Kidney (tissue), 14 donors: ENCODE measurements around the gene TRAIP. TPM values are rescaled to one million over a fixed set of nuclear protein-coding genes. Genes with fewer than 3 reads are reported as not detected.

Source experiments
- DNase-seq, 5 donors: peaks; one replicate each; pipeline ENCODE4 v3.0.0-alpha.2; 2013 to 2020
- FAIRE-seq: peaks from 2 replicates; lab custom pipeline; 2012; peaks lifted over from hg19 to GRCh38; lab: Jason Lieb, UNC
- H3K27ac ChIP-seq, 2 donors: one replicate each; pipeline ENCODE4 v1.7.0; 2013; ENCODE audit warnings: low read depth in 2 of 2, low read length in 2 of 2, inconsistent platforms in 1 of 2
- H3K27me3 ChIP-seq: one replicate; pipeline ENCODE4 v1.7.1; 2013; ENCODE audit warnings: low read length, inconsistent platforms; ENCODE audit not compliant: control insufficient read depth, insufficient read depth
- H3K36me3 ChIP-seq, 3 donors: one replicate each; pipeline versions ENCODE4 v1.7.0 to v1.7.1; 2013; ENCODE audit warnings: low read length in 3 of 3, control low read depth in 1 of 3, inconsistent platforms in 1 of 3; ENCODE audit not compliant: insufficient read depth in 3 of 3, control insufficient read depth in 2 of 3
- H3K4me1 ChIP-seq, 3 donors: one replicate each; pipeline versions ENCODE4 v1.7.0 to v1.7.1; 2013; ENCODE audit warnings: low read length in 3 of 3, inconsistent platforms in 1 of 3, low read depth in 1 of 3; ENCODE audit not compliant: control insufficient read depth in 2 of 3, insufficient read depth in 2 of 3
- H3K4me3 ChIP-seq, 3 donors: one replicate each; pipeline versions ENCODE4 v1.7.0 to v1.8.1; 2013; ENCODE audit warnings: low read length in 3 of 3, control low read depth in 1 of 3, inconsistent platforms in 1 of 3
- H3K9ac ChIP-seq, 3 donors: one replicate each; pipeline versions ENCODE4 v1.7.0 to v1.7.1; 2013; ENCODE audit warnings: low read length in 3 of 3, control low read depth in 1 of 3, inconsistent platforms in 1 of 3
- H3K9me3 ChIP-seq, 3 donors: one replicate each; pipeline versions ENCODE4 v1.7.0 to v1.7.1; 2013; ENCODE audit warnings: low read length in 3 of 3, control low read depth in 1 of 3, inconsistent platforms in 1 of 3; ENCODE audit not compliant: control insufficient read depth in 2 of 3, insufficient read depth in 1 of 3
- CTCF ChIP-seq: IDR thresholded peaks from 3 replicates; pipeline ENCODE4 v1.5.1; 2012; ENCODE audit warnings: mild to moderate bottlenecking, moderate library complexity, borderline replicate concordance; ENCODE audit not compliant: insufficient read depth; ENCODE audit errors: extremely low read depth
- intact Hi-C: fragments of 100-400 bp; cut with DNase I; formaldehyde crosslinking; loops from one replicate; pipeline ENCODE4 v1.11.1; 2022
- polyA plus RNA-seq: library from polyadenylated mRNA; stranded (reverse); fragments of 350-450 nt; fragmentation: Illumina TruSeq; extraction: RNeasy Lipid Tissue Mini Kit (QIAGEN cat#74804); gene quantifications from one replicate; pipeline ENCODE4 v1.2.3, GENCODE V29; 2014; ENCODE audit warnings: low read depth, low replicate concordance; ENCODE audit not compliant: insufficient read depth
- total RNA-seq: library from RNA; stranded (reverse); fragmentation: NEBNext Ultra II Directional; extraction: Animal tissue kit (Norgen Biotek cat#: 25700); gene quantifications from one replicate; pipeline ENCODE4 v1.2.1, GENCODE V29; 2021
- donor health status: control.
- donor health status: control.
- donor health status: control.
- donor health status: control.
- donor health status: control.
- donor health status: DM: yes; HTN: yes; CAD: no.
- donor health status: Normal renal cell carcinoma (clear cell type).

Gene TRAIP
- total and polyA plus RNA-seq, 2 donors from 2014 or later = 0.71 to 1.9 TPM

DNA sequence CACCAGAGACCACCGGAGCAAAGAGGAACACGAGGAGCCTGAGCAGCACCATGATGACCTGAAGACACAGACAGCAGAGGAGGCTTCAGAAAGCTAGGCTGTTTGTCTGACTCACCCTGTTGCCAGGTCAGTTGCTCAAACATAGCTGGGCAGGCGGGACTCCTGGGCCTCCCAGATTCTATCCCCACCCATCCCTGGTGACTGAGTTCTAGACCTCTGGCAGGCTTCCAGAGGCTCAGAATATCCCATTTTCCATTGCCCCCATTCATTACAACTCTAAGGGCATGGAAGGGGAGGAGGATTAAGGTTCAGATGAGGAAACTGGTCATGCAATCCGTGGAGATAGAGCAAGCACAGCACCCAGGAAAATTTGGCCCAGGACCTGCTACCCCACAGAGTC lies 56.6 kb downstream of the TRAIP start, which contains the start of gene CDHR4:
Gene CDHR4 (minus strand): TSS at position 113 of the 400 bp plus-strand sequence. CDS start 61 bp downstream, at position 52.
- DNase-seq (no peak), FAIRE-seq (no peak)
- no peak within 1 kb of the TSS for H3K4me3 ChIP-seq
- no peak for TF ChIP-seq CTCF
- no peak within 1 kb of the TSS for H3K27ac ChIP-seq
- H3K9me3 ChIP-seq = no peaks in the 10 kb centered on the region
- intact Hi-C loops = no loop called here
- H3K9ac ChIP-seq = no peak within 1 kb of the TSS
- peaks cover 0 to 14% (median 0%) of the 10 kb centered on the region in 3 donors for H3K4me1 ChIP-seq
- H3K36me3 ChIP-seq = no peaks in the 10 kb centered on the region
- H3K27me3 ChIP-seq = no peaks in the 10 kb centered on the region

DNA sequence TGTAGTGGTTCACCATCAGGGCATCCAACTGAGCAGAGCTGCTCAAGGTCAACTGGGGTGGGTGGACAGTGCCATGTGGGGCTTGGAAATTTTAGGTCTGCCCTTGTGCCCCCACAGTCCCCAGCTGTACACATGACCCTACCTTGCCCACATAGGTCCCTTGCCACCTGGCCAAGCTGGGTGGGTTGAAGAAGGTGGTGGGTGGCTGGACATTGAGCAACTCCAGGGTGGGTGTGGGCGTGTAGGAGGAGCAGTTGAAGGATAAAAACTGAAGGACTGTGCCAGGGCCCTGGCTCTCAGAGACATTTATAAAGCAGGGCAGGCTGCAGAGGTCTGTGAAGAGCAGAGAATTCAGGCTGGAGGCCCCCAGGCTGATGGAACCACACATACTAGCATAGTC lies 57.3 kb downstream of the TRAIP start:
- Histone ChIP-seq H3K27me3 (no peaks in the 10 kb centered on the region), H3K9ac (no peak overlapping the region), H3K9me3 (no peaks in the 10 kb centered on the region), H3K36me3 (no peaks in the 10 kb centered on the region), H3K4me1 (peaks cover 0 to 8% (median 0%) of the 10 kb centered on the region in 3 donors), H3K4me3 (no peak overlapping the region), H3K27ac (no peak overlapping the region)
- intact Hi-C loops = no loop called here
- FAIRE-seq = no peak
- DNase-seq = peak in 1 of 5 donors; percentile 15
- TF ChIP-seq CTCF = no peak

- Histone ChIP-seq H3K27ac (no peak overlapping the region), H3K4me3 (no peak overlapping the region), H3K36me3 (no peaks in the 10 kb centered on the region), H3K9me3 (no peaks in the 10 kb centered on the region), H3K4me1 (no peaks in the 10 kb centered on the region), H3K27me3 (no peaks in the 10 kb centered on the region), H3K9ac (no peak overlapping the region)
- no peak for TF ChIP-seq CTCF
- FAIRE-seq (no peak), DNase-seq (peak in 1 of 5 donors; percentile 69)
- intact Hi-C loops = no loop called here
Measured at GRCh38 chr3:49794926-49795905, 61.1 kb downstream of the TRAIP start.
